ENCODE data around the gene CXXC1.
"Not testable (repeated sequence)": the region's sequence is repeated elsewhere in the genome, so short reads cannot be mapped to it uniquely, and the experiment has no call there.

The CXXC1 gene

GRCh38 chr18:50276452-50276851, 11.0 kb downstream of the CXXC1 start:
- no peak for DNase-seq (ENCODE audit: low read depth in 2 of 2, low spot score in 1 of 2)

- no peak for DNase-seq (ENCODE audit: low read depth in 2 of 2, low spot score in 1 of 2)
These were observed 11.9 kb downstream of the CXXC1 start for GRCh38 chr18:50275503-50276036.

DNA sequence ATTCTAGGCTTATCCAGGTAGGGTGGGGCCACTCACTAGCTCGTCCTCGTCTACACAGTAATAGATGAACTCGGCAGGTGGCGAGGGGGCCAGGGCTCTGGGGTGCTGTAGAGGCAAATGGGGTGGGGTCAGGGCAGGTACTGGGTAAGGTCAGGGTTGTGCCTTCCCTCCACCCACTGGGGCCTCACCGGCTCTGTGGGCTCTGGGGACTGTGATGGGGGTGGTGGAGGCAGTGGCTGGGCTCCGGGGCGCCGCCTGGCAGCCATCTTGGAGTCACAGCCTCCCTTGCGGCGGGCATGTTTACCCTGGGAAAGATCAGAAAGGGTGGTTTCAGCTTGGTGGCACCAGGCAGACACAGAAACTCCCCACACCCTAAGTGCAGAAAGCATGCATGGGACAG, 12.6 kb downstream of the CXXC1 start:
- no peak for DNase-seq (ENCODE audit: low read depth in 2 of 2, low spot score in 1 of 2)

GRCh38 chr18:50274044-50274442, 13.4 kb downstream of the CXXC1 start:
- DNase-seq (ENCODE audit: low read depth in 2 of 2, low spot score in 1 of 2), result no peak

- no peak for DNase-seq (ENCODE audit: low read depth in 2 of 2, low spot score in 1 of 2)
These were observed 14.1 kb downstream of the CXXC1 start for GRCh38 chr18:50273203-50274043.

DNA sequence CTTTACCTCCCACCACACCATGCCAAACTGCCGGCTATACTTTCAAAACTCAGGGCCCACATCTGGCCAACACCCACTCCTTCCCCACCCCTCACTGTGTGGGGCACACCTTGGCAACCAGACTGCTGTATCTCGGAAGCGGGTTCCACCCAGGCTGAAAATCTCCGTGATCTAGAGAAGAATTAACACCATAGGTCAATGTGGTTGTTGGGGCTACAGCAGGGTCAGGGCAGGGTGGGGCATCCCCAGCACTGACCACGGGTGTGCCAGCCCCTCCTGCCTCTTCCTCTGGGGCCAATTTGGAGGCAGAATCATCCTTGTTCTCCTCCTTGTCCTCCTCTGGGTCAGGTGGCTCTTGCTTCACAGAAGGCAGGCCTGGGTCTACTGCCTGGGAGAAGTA, 14.9 kb downstream of the CXXC1 start:
- DNase-seq (ENCODE audit: low read depth in 2 of 2, low spot score in 1 of 2), result no peak

DNA sequence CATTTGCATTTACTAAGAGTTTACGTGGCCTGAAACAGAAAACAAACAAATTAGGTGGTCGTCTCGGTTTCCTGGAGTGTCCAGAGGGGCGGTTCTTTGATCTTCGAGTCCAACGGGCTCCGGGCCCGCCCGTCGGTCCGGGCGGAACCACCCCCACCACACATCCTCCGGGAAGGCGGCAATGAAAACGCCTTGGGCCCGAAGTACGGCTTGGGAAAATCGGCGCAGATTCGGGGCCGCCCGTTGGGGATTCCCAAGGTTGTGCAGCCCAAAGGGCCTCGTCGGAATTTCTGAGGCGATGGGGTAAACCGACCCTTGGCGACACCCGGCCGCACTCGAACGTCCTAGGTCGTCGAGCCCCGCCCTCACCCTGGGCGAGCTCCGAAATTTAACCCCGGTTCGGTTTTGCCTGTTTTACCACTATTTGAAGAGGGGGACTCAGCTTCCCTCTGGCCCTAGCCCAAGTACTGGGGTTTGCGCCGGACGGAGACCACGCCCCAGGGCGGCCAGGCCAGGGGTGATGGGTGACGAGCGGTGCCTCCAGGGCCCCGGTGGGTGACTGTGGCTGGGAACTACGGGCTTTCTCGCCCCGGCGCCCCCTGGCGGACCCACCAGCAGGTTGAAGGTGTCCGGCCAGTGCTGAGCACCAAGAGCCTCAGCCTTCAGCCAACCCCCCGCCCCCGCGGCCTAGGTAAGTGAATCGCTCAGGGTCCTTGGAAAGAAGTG, 19.3 kb downstream of the CXXC1 start:
- peak; percentile 56 for DNase-seq (ENCODE audit: low read depth in 2 of 2, low spot score in 1 of 2)

DNA sequence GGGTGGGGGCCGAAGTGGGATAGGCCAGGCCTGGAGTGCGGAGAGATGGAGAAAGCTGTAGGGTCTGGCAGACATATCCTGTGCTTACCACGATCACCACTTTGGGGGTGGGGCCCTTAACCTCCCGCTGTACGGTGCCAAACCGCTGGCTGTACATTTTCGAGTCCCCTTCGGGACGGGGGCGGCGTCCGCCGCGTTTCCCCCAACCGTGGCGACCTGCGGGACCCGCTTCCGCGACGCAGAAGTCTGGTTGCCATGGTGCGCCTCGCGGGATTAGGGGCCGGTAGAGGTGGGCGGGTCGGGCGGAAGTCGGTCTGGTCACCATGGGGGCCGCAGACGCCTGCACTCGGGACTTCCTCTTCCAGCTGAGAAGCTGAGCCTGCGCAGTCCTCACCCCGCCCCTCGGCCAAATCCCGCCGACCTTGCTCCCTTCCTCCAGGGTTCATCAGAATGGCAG, 21.2 kb downstream of the CXXC1 start, which contains the start of gene CFAP53:
Gene CFAP53 (minus strand): TSS at position 248 of the 457 bp plus-strand sequence. CDS start 91 bp downstream, at position 157.
- DNase-seq (ENCODE audit: low read depth in 2 of 2, low spot score in 1 of 2), result peak; percentile 65 to 80

DNA sequence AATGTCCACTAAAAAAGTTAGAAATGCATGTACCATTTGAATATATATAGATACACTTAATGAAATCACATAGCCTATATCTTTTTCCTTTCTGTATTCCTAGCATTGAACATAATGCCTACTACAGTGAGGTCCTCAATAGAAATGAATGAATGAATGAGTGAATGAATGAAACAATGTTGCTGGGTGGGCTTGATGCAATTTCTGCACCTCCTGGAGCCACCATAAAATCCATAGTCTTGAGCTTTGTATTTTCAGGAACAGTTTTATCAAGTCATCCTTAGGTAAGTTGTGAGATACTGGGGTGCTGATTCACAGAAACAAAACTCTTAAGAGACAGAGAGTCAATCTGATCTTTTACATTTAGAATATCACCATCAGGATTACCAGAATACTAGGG, 24.5 kb downstream of the CXXC1 start:
- no peak for DNase-seq (ENCODE audit: low read depth in 2 of 2, low spot score in 1 of 2)

DNA sequence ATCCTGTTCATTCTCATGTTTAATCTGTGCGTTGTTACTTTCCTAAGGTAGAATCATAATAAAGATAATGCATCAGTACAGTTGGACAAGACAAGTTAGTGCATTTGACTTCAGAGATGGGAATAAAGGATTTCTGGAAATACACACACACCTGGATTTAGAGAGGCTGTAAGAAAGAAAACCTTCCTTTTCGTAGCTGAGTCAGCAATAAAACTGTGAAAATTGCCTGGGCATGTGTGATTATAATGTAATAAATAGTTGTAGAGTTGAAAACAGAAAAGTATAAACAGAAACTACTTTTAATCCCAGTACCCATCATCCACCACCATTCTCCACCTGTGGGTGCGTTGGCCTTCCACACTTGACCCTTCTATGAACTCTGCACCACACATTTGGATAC, 36.6 kb downstream of the CXXC1 start:
- DNase-seq (ENCODE audit: low read depth in 2 of 2, low spot score in 1 of 2), result no peak

DNA sequence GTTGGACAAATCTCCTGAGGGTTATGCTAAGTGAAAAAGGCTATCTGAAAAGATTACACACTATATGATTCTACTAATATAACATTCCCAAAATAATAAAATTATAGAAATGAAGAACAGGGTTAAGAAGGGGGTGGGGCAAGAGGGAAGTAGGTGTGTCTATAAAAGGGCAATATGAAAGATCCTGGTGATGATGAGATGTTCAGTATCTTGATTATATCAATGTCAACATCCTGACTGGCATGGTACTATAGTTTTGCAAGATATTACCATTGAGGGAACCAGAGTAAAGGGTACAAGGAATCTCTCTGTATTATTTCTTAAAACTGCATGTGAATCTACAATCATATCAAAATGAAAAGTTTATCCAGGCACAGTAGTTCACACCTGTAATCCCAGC, 37.9 kb downstream of the CXXC1 start:
- no peak for DNase-seq (ENCODE audit: low read depth in 2 of 2, low spot score in 1 of 2)

DNA sequence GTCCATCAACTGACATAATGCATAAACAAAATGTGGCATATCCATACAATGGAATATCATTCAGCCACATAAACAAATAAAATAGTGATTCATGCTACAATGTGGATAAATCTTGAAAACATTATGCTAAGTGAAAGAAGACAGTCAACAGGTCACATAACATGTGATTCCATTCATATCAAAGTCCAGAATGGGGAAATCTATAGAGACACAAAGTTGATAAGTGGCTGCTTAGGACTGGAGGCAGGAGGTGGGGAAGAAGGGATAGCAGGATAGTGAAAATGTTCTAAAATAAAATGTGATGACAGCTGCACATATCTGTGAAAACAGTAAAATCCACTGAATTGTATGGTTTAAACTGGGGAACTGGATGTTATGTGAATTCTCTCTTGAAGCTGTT, 39.9 kb downstream of the CXXC1 start:
- no peak for DNase-seq (ENCODE audit: low read depth in 2 of 2, low spot score in 1 of 2)

GRCh38 chr18:50241768-50242167, 45.7 kb downstream of the CXXC1 start:
- not testable (repeated sequence) for DNase-seq (ENCODE audit: low read depth in 2 of 2, low spot score in 1 of 2)

DNA sequence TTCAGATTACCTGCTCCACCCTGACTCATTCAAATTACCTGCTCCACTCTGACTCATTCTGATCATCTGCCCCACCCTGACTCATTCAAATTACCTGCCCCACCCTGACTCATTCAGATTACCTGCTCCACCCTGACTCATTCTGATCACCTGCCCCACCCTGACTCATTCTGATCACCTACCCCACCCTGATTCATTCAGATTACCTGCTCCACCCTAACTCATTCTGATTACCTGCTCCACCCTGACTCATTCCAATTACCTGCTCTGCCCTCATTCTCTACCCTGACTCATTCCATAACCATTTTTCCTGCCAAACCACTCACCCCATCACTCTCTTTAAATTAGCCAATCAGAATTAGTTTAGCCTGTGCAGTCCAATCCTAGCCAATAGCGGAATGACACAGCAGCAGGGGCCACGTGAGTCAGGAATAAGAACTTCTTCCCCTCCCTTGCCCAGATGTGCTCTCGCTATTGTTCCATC, 47.4 kb downstream of the CXXC1 start:
- DNase-seq (ENCODE audit: low read depth in 2 of 2, low spot score in 1 of 2), result no peak

GRCh38 chr18:50232419-50232818, 55.1 kb downstream of the CXXC1 start:
- DNase-seq (ENCODE audit: low read depth in 2 of 2, low spot score in 1 of 2), result no peak
